Activated CD8-positive, alpha-beta T cell treated with anti-CD3 and anti-CD28 coated beads, Interleukin-2, amount 10 ng/mL, durations not matched to agents 7 days and 5 days (primary cell): ENCODE data around the gene A4GNT. TPM values are rescaled to one million over a fixed set of nuclear protein-coding genes. Genes with fewer than 3 reads are reported as not detected.
"Not testable (repeated sequence)": the region's sequence is repeated elsewhere in the genome, so short reads cannot be mapped to it uniquely, and the experiment has no call there.

Experiments used
- ATAC-seq: fragments of 150-1000 bp; cut with Tn5 transposase; one replicate; pipeline ENCODE4 v1.10.0; 2021; ENCODE audit warnings: moderate library complexity
- CTCF ChIA-PET: fragments of 350-600 bp; sonication (Branson Sonifier 250); formaldehyde crosslinking; loops from one replicate; lab custom pipeline; 2021; ENCODE audit warnings: antibody characterized with exemption; lab: Charles Lee
- POLR2A ChIA-PET: fragments of 350-600 bp; sonication (Branson Sonifier 250); formaldehyde crosslinking; loops from one replicate; lab custom pipeline; 2021; ENCODE audit warnings: antibody characterized with exemption; lab: Charles Lee
- DNase-seq: peaks from one replicate; pipeline ENCODE4 v3.0.0-alpha.2; 2020
- H3K27ac Mint-ChIP-seq: one replicate; pipeline ENCODE4 v1.8.0; 2021; ENCODE audit warnings: mild to moderate bottlenecking, mixed read lengths
- H3K27me3 Mint-ChIP-seq: one replicate; pipeline ENCODE4 v1.8.0; 2021; ENCODE audit warnings: low read depth, mixed read lengths
- H3K36me3 Mint-ChIP-seq: one replicate; pipeline ENCODE4 v1.8.0; 2021; ENCODE audit warnings: low read depth, mixed read lengths
- H3K4me1 Mint-ChIP-seq: one replicate; pipeline ENCODE4 v1.8.0; 2021; ENCODE audit warnings: low read depth, mixed read lengths
- H3K4me3 Mint-ChIP-seq: one replicate; pipeline ENCODE4 v1.8.0; 2021; ENCODE audit warnings: mild to moderate bottlenecking, mixed read lengths
- H3K9me3 Mint-ChIP-seq: one replicate; pipeline ENCODE4 v1.8.0; 2022; ENCODE audit warnings: mixed read lengths; ENCODE audit not compliant: insufficient read depth
- total RNA-seq, 2 experiments: library from RNA; stranded (reverse); gene quantifications; one replicate each; pipeline ENCODE4 v1.2.3, GENCODE V29; 2021

A4GNT gene
- total RNA-seq, 2 experiments from 2014 or later, result not detected

DNA sequence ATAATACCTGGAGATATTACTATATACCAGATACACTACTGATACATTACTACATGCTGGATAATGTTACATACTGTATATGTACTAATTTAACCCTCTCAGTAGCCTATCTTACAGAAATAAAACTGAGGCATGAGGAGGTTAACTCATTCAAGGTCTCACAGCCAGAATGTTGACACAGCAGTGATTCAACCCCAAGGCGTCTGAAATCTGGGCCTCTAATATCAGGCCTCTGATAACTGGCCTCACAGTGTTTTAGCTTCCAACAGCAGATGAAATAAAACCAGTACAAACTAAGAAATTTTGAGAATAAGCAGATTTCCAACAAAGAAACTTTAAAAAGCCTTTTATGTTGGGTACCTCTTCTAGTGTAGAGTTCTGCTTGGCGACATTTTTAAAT, 40.2 kb downstream of the A4GNT start:
- ATAC-seq, result no peak
- Mint-ChIP-seq H3K4me1 (no peaks in the 10 kb centered on the region), H3K27me3 (peaks cover 27% of the 10 kb centered on the region), H3K9me3 (no peaks in the 10 kb centered on the region), H3K4me3 (no peak overlapping the region), H3K36me3 (no peaks in the 10 kb centered on the region), H3K27ac (no peak overlapping the region)
- POLR2A ChIA-PET, result no interaction called here
- CTCF ChIA-PET, result interaction anchor here (1.0 kb wide), 1 partner anchor 8 kb away, joined by 3 read pairs; no protein-coding TSS in a partner anchor
- no peak for DNase-seq

GRCh38 chr3:138089091-138089490, 43.1 kb downstream of the A4GNT start:
- no peak overlapping the region for H3K4me3 Mint-ChIP-seq
- peaks cover 3% of the 10 kb centered on the region for H3K4me1 Mint-ChIP-seq
- no peak for DNase-seq
- ChIA-PET POLR2A (no interaction called here), CTCF (interaction anchor here (1.6 kb wide), 1 partner anchor 8 kb away, joined by 4 read pairs; no protein-coding TSS in a partner anchor)
- no peak for ATAC-seq
- H3K27ac Mint-ChIP-seq, result no peak overlapping the region
- no peaks in the 10 kb centered on the region for H3K9me3 Mint-ChIP-seq
- peaks cover 29% of the 10 kb centered on the region for H3K27me3 Mint-ChIP-seq
- no peaks in the 10 kb centered on the region for H3K36me3 Mint-ChIP-seq

DNA sequence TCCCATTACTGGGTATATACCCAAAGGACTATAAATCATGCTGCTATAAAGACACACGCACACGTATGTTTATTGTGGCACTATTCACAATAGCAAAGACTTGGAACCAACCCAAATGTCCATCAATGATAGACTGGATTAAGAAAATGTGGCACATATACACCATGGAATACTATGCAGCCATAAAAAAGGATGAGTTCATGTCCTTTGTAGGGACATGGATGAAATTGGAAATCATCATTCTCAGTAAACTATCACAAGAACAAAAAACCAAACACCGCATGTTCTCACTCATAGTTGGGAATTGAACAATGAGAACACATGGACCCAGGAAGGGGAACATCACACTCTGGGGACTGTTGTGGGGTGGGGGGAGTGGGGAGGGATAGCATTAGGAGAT, 46.4 kb downstream of the A4GNT start:
- CTCF ChIA-PET, result interaction anchor here (2.2 kb wide), 1 partner anchor 33 kb away, joined by 5 read pairs; no protein-coding TSS in a partner anchor
- DNase-seq, POLR2A ChIA-PET: not testable (repeated sequence)

DNA sequence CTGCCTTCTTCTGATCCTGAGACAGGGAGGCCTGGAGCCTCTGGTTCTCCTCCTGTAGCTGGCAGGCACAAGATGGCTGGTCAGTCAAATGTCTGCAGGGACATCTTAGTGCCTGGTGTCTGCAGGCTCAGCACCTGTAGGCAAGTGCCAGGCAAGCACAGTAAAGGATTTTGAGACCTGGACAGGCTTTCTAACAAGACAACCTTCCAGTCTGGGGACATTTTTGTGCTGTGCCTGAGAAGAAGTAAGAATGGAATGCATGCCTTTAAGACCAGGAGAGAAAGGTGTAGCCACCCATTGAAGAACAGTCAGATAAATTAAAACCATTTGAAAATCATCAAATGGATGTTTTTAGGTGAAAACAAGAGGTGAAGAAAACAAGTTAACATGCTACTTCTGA, 48.0 kb downstream of the A4GNT start:
- Mint-ChIP-seq H3K9me3 (no peaks in the 10 kb centered on the region), H3K4me1 (peaks cover 35% of the 10 kb centered on the region), H3K4me3 (no peak overlapping the region), H3K27me3 (peaks cover 24% of the 10 kb centered on the region), H3K36me3 (no peaks in the 10 kb centered on the region), H3K27ac (no peak overlapping the region)
- DNase-seq (no peak), ATAC-seq (no peak)
- ChIA-PET POLR2A (no interaction called here), CTCF (interaction anchor here (1.1 kb wide), 1 partner anchor 8 kb away, joined by 3 read pairs; no protein-coding TSS in a partner anchor)

More for the DNA sequence above, 46.4 kb downstream of the A4GNT start:
- H3K27me3 Mint-ChIP-seq, result peaks cover 22% of the 10 kb centered on the region
- ATAC-seq, H3K27ac Mint-ChIP-seq, H3K9me3 Mint-ChIP-seq, H3K36me3 Mint-ChIP-seq, H3K4me3 Mint-ChIP-seq: not testable (repeated sequence)
- H3K4me1 Mint-ChIP-seq, result peaks cover 29% of the 10 kb centered on the region

DNA sequence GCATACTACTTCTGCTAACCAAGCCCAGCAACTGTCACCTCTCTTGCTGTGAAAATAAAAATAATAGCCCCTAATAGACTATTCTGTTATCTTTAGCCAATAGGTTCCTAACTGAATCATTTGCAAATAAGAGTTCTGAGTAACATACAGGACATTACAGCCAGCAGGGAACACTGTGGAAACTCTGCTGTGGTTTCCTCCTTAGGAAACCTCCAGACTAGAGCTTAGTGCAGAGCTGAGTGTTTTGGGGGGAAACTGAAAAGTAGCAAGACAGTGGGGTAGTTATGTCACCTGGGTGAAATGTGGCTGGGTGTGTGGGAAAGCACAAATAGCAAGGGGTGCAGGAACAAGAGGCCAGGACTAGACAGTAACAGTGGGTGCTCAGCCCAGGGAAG, 49.2 kb downstream of the A4GNT start:
- Mint-ChIP-seq H3K4me1 (peaks cover 38% of the 10 kb centered on the region), H3K27me3 (peaks cover 17% of the 10 kb centered on the region), H3K9me3 (no peaks in the 10 kb centered on the region), H3K36me3 (no peaks in the 10 kb centered on the region), H3K27ac (peak overlapping the region; percentile 73), H3K4me3 (peak overlapping the region; percentile 46)
- ChIA-PET CTCF (interaction anchor here (0.7 to 1.8 kb wide), 5 partner anchors 10 to 91 kb away, joined by 3 to 18 read pairs (median 11); no protein-coding TSS in a partner anchor), POLR2A (interaction anchor here (1.1 to 2.7 kb wide), 2 partner anchors 17 to 1330 kb away, joined by 3 to 10 read pairs; no protein-coding TSS in a partner anchor)
- DNase-seq (no peak), ATAC-seq (peak; percentile 33)

GRCh38 chr3:138082085-138082991, 49.9 kb downstream of the A4GNT start:
- ChIA-PET CTCF (interaction anchor here (0.7 to 1.8 kb wide), 8 partner anchors 11 to 92 kb away, joined by 3 to 18 read pairs (median 4); partner anchors contain the start of gene DZIP1L), POLR2A (interaction anchor here (0.7 to 2.7 kb wide), 5 partner anchors 16 to 1330 kb away, joined by 3 to 10 read pairs (median 5); partner anchors contain the start of gene ARMC8)
- ATAC-seq, result peak; percentile 76
- no peaks in the 10 kb centered on the region for H3K9me3 Mint-ChIP-seq
- H3K4me1 Mint-ChIP-seq, result peaks cover 38% of the 10 kb centered on the region
- DNase-seq, result peak; percentile 39
- H3K36me3 Mint-ChIP-seq, result no peaks in the 10 kb centered on the region
- peak overlapping the region; percentile 46 for H3K4me3 Mint-ChIP-seq
- peak overlapping the region; percentile 68 for H3K27ac Mint-ChIP-seq
- H3K27me3 Mint-ChIP-seq, result peaks cover 13% of the 10 kb centered on the region

- no peak for ATAC-seq
- H3K4me1 Mint-ChIP-seq, result peaks cover 38% of the 10 kb centered on the region
- peaks cover 9% of the 10 kb centered on the region for H3K27me3 Mint-ChIP-seq
- H3K9me3 Mint-ChIP-seq, result no peaks in the 10 kb centered on the region
- H3K27ac Mint-ChIP-seq, result peak overlapping the region; percentile 56
- CTCF ChIA-PET, result interaction anchor here (0.9 to 1.8 kb wide), 5 partner anchors 12 to 37 kb away, joined by 3 to 14 read pairs (median 3); partner anchors contain the start of gene DZIP1L
- no peak overlapping the region for H3K4me3 Mint-ChIP-seq
- POLR2A ChIA-PET, result interaction anchor here (0.9 to 2.7 kb wide), 3 partner anchors 15 to 1329 kb away, joined by 3 to 10 read pairs (median 4); partner anchors contain the start of gene ARMC8
- H3K36me3 Mint-ChIP-seq, result no peaks in the 10 kb centered on the region
- no peak for DNase-seq
Observed at GRCh38 chr3:138081371-138082084, 50.7 kb downstream of the A4GNT start.

DNA sequence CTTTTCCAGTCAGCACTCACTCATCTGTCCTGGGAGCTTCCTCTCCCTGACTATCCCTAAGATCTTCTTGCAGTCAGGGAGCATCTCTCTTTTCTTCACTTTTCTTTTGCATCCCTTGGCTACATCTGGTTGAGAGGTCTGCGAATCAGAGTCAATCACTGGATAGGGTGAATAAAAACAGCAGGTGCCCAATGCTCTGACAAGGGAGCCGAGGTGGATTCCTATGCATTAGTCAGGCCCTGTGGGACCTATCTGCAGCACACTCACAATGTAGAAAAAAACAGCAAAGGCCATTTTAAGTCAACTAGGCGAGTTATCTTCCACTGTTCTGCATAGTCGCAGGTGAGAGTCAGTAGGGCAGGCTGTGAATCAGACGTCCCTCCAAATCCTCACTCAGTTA, 52.3 kb downstream of the A4GNT start:
- no peak overlapping the region for H3K4me3 Mint-ChIP-seq
- no peaks in the 10 kb centered on the region for H3K36me3 Mint-ChIP-seq
- POLR2A ChIA-PET, result no interaction called here
- H3K27ac Mint-ChIP-seq, result no peak overlapping the region
- H3K4me1 Mint-ChIP-seq, result peaks cover 38% of the 10 kb centered on the region
- no peak for DNase-seq
- CTCF ChIA-PET, result interaction anchor here (1.9 kb wide), 2 partner anchors 11 to 12 kb away, joined by 5 to 8 read pairs; no protein-coding TSS in a partner anchor
- peaks cover 14% of the 10 kb centered on the region for H3K27me3 Mint-ChIP-seq
- ATAC-seq, result no peak
- H3K9me3 Mint-ChIP-seq, result no peaks in the 10 kb centered on the region

- Mint-ChIP-seq H3K9me3 (no peaks in the 10 kb centered on the region), H3K4me3 (no peak overlapping the region), H3K4me1 (peaks cover 35% of the 10 kb centered on the region), H3K36me3 (no peaks in the 10 kb centered on the region), H3K27me3 (peaks cover 20% of the 10 kb centered on the region), H3K27ac (no peak overlapping the region)
- no peak for ATAC-seq
- DNase-seq, result no peak
- ChIA-PET CTCF (interaction anchor here (1.9 kb wide), 1 partner anchor 10 kb away, joined by 8 read pairs; no protein-coding TSS in a partner anchor), POLR2A (no interaction called here)
Observed at GRCh38 chr3:138078901-138079344, 53.3 kb downstream of the A4GNT start.

DNA sequence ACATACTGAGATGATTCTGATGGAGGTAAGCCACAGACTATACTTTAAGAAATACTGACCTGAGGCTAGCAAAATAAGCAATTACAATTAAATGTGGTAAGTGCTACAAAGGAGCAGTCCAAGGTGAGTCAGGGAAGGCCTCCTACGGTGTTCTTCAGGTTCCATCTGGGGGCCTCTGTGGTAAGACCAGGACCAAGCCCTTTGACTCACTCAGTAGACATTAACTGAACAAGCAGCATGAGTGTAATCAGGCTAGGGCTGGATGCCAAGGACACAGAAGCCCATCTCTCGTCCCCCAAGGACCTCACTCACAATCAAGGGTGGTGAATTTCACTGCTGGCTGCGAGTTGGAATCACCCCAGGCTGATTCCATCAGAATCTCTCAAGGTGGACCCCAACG, 54.1 kb downstream of the A4GNT start:
- no peak for DNase-seq
- peaks cover 27% of the 10 kb centered on the region for H3K27me3 Mint-ChIP-seq
- peaks cover 27% of the 10 kb centered on the region for H3K4me1 Mint-ChIP-seq
- no peak for ATAC-seq
- H3K36me3 Mint-ChIP-seq, result no peaks in the 10 kb centered on the region
- no peaks in the 10 kb centered on the region for H3K9me3 Mint-ChIP-seq
- no peak overlapping the region for H3K27ac Mint-ChIP-seq
- POLR2A ChIA-PET, result no interaction called here
- no peak overlapping the region for H3K4me3 Mint-ChIP-seq
- CTCF ChIA-PET, result no interaction called here
